Measurements from ENCODE around the gene UBAP2. TPM values are rescaled to one million over a fixed set of nuclear protein-coding genes. Genes with fewer than 3 reads are reported as not detected.

Gene UBAP2
- total RNA-seq, 4 donors from 2014 or later = 14.5 to 27.8 (median 20.5) TPM

GRCh38 chr9:34096751-34097150, 48.1 kb upstream of the UBAP2 start:
- intact Hi-C loops (cut with DNase I) = no loop called here
- Histone ChIP-seq H3K4me3 (no peak overlapping the region), H3K27me3 (no peaks in the 10 kb centered on the region), H3K36me3 (peaks cover 24 to 100% (median 47%) of the 10 kb centered on the region in 3 donors), H3K27ac (no peak overlapping the region), H3K9me3 (no peaks in the 10 kb centered on the region), H3K4me1 (no peaks in the 10 kb centered on the region)
- DNase-seq = no peak
- TF ChIP-seq, protein P1, sequence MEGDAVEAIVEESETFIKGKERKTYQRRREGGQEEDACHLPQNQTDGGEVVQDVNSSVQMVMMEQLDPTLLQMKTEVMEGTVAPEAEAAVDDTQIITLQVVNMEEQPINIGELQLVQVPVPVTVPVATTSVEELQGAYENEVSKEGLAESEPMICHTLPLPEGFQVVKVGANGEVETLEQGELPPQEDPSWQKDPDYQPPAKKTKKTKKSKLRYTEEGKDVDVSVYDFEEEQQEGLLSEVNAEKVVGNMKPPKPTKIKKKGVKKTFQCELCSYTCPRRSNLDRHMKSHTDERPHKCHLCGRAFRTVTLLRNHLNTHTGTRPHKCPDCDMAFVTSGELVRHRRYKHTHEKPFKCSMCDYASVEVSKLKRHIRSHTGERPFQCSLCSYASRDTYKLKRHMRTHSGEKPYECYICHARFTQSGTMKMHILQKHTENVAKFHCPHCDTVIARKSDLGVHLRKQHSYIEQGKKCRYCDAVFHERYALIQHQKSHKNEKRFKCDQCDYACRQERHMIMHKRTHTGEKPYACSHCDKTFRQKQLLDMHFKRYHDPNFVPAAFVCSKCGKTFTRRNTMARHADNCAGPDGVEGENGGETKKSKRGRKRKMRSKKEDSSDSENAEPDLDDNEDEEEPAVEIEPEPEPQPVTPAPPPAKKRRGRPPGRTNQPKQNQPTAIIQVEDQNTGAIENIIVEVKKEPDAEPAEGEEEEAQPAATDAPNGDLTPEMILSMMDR (IDR thresholded peaks at IDR 0.05) = no peak
- TF ChIP-seq POLR2A (IDR thresholded peaks at IDR 0.05) = no peak
- 91 to 94% methylated on average over 4 of the region's 4 CpGs for WGBS, 2 donors

- H3K27me3 ChIP-seq = no peaks in the 10 kb centered on the region
- DNase-seq = no peak
- TF ChIP-seq, protein P1 (IDR thresholded peaks at IDR 0.05) = no peak
- TF ChIP-seq POLR2A (IDR thresholded peaks at IDR 0.05) = no peak
- no peak overlapping the region for H3K4me3 ChIP-seq
- intact Hi-C loops (cut with DNase I) = no loop called here
- no peaks in the 10 kb centered on the region for H3K4me1 ChIP-seq
- 91 to 94% methylated on average over 5 of the region's 5 CpGs for WGBS, 2 donors
- no peaks in the 10 kb centered on the region for H3K9me3 ChIP-seq
- H3K27ac ChIP-seq = no peak overlapping the region
- H3K36me3 ChIP-seq = peaks cover 22 to 100% (median 69%) of the 10 kb centered on the region in 3 donors
Observed at GRCh38 chr9:34093578-34093977, 44.9 kb upstream of the UBAP2 start.

- Histone ChIP-seq H3K4me1 (peaks cover 0 to 21% (median 0%) of the 10 kb centered on the region in 3 donors), H3K4me3 (no peak overlapping the region), H3K9me3 (no peaks in the 10 kb centered on the region), H3K27ac (no peak overlapping the region), H3K27me3 (no peaks in the 10 kb centered on the region), H3K36me3 (peaks cover 27 to 91% (median 53%) of the 10 kb centered on the region in 3 donors)
- intact Hi-C loops (cut with DNase I) = no loop called here
- DNase-seq = no peak
- TF ChIP-seq, protein P1 (IDR thresholded peaks at IDR 0.05) = no peak
- no peak for TF ChIP-seq POLR2A (IDR thresholded peaks at IDR 0.05)
- 81 to 89% methylated on average over 4 to 6 of the region's 7 CpGs for WGBS, 2 donors
Observed at GRCh38 chr9:34089311-34089710, 40.6 kb upstream of the UBAP2 start.

- Histone ChIP-seq H3K4me1 (peaks cover 0 to 21% (median 0%) of the 10 kb centered on the region in 3 donors), H3K36me3 (peaks cover 20 to 72% (median 37%) of the 10 kb centered on the region in 3 donors), H3K27ac (peak overlapping the region in 2 of 4 donors; percentile 24 to 69), H3K27me3 (no peaks in the 10 kb centered on the region), H3K4me3 (no peak overlapping the region), H3K9me3 (no peaks in the 10 kb centered on the region)
- TF ChIP-seq, protein P1 (IDR thresholded peaks at IDR 0.05) = no peak
- TF ChIP-seq POLR2A (IDR thresholded peaks at IDR 0.05) = no peak
- DNase-seq = no peak
- intact Hi-C loops (cut with DNase I) = no loop called here
- WGBS, 2 donors = 30 to 33% methylated on average over 1 of the region's 1 CpG
Observed at GRCh38 chr9:34087370-34087769, 38.7 kb upstream of the UBAP2 start.

- intact Hi-C loops (cut with DNase I) = no loop called here
- no peaks in the 10 kb centered on the region for H3K9me3 ChIP-seq
- DNase-seq = no peak
- H3K27me3 ChIP-seq = no peaks in the 10 kb centered on the region
- TF ChIP-seq, protein P1 (IDR thresholded peaks at IDR 0.05) = no peak
- no peak for TF ChIP-seq POLR2A (IDR thresholded peaks at IDR 0.05)
- H3K27ac ChIP-seq = peak overlapping the region in 2 of 4 donors; percentile 68 to 69
- peaks cover 15 to 67% (median 32%) of the 10 kb centered on the region in 3 donors for H3K36me3 ChIP-seq
- H3K4me3 ChIP-seq = no peak overlapping the region
- peaks cover 0 to 21% (median 0%) of the 10 kb centered on the region in 3 donors for H3K4me1 ChIP-seq
Observed at GRCh38 chr9:34086864-34087263, 38.2 kb upstream of the UBAP2 start.
